GM12865 (cell line): ENCODE measurements around the gene CPA1.

Source experiments
- DNase-seq: peaks from one replicate; pipeline ENCODE4 v3.0.0; 2010; ENCODE audit warnings: low read depth
- H3K4me3 ChIP-seq: 2 replicates; pipeline ENCODE4 v1.5.1; 2011; ENCODE audit warnings: mild to moderate bottlenecking, low read depth, low read length, control low read depth
- TF ChIP-seq, protein P1 (sequence below): IDR thresholded peaks from 2 replicates; pipeline ENCODE4 v1.5.1; 2011; ENCODE audit warnings: low read length, control low read depth, low read depth, inconsistent platforms; ENCODE audit not compliant: insufficient read depth; ENCODE audit errors: missing control alignments

CPA1 gene

DNA sequence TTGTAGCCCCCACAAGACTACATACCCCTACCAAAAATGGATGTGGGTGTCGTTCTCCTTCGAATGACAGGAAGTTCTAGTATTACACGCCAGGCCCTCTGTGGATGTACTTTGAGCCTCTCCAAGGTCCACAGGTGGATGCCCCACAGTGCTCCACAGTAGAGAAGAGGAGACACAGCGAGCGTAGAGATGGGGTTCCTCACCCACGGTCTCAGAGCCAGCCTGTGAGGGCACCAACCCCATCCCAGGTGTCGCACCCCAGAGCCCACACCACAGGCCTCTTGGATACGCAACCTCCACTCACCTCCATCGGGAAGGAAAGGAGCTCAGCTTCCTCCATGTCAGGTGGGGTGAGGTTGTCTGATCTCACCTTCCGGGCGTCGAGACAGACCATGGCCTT lies 33.4 kb upstream of the CPA1 start:
- no peak for DNase-seq
- TF ChIP-seq, protein P1, sequence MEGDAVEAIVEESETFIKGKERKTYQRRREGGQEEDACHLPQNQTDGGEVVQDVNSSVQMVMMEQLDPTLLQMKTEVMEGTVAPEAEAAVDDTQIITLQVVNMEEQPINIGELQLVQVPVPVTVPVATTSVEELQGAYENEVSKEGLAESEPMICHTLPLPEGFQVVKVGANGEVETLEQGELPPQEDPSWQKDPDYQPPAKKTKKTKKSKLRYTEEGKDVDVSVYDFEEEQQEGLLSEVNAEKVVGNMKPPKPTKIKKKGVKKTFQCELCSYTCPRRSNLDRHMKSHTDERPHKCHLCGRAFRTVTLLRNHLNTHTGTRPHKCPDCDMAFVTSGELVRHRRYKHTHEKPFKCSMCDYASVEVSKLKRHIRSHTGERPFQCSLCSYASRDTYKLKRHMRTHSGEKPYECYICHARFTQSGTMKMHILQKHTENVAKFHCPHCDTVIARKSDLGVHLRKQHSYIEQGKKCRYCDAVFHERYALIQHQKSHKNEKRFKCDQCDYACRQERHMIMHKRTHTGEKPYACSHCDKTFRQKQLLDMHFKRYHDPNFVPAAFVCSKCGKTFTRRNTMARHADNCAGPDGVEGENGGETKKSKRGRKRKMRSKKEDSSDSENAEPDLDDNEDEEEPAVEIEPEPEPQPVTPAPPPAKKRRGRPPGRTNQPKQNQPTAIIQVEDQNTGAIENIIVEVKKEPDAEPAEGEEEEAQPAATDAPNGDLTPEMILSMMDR, result no peak
- no peak overlapping the region for H3K4me3 ChIP-seq

DNA sequence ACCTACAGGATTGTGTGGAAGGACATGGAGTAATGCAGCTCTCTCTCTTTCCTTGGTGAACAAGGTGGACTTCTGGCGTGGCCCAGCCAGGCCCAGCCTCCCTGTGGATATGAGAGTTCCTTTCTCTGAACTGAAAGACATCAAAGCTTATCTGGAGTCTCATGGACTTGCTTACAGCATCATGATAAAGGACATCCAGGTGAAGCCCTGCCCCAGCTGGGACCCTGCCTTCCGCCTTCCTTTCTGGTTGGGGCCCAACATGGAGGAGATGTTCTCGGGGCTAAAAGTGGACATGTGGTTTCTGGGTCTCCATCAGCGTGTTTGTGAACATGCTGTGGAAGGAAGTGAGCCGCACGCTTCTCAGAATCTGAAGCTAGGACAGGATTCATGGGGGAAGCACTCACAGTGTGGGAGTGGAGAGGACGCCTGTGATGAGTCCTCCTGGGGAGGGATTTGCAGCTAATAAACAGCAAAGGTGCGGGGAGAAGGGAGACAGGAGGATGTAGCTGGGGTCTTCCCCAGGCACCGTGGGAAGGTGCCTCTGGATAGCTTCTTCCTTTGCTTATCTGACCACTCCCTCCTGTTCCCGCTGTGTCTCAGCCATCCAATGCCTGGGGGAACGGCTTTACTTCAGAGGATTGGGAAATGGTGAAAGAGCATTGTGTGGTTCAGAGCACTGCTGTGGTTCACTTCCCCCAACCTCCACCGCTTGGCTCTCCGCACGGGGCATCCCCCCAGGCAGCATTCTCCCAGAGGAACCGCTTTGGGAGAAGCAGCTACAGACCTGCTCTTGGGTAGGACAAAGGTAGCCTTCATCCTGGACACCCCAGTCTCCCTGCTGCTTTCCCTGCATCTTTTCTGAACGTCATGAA lies 30.1 kb upstream of the CPA1 start:
- H3K4me3 ChIP-seq, result peak overlapping the region; percentile 44
- DNase-seq, result peak; percentile 64
- TF ChIP-seq, protein P1, result no peak

DNA sequence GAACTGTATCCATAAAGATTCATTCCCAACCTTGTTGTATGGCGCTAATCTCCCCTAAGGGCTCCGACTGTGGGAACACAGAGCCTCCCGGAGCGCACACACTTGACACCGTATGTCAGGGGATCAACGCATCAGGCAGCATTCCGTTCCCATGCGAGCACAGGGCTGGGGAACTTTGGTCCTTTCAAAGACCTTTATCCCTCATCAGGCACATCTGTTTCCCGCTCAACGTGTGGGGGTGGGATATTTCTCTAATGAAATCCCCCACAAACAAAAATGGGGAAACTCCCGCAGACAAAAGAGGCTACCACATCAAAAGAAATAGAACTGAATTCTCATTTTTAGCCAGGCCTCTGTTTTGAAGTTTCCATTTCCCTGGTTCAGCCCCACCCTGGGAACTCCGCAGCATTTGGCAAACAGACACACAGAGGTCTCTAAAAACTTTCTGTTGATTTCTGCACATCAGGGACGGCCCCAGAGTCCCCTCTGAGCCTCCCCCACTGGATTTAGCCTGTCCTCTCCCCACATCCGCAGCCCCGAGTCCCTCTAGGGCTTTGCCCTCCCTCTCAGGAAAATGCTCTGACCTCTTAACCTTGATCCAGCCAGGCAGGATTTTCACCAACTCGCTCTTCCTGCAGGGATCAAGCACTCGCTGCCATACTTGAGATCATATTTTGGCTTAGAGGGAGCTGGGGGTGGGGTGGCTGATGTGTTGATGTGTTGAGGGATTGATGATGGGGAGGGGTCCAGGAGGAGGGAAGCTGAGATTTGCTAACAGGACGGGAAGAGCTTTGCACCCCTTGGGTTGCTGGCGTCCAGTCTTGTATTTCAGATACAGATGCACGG lies 29.1 kb upstream of the CPA1 start:
- TF ChIP-seq, protein P1, result no peak
- H3K4me3 ChIP-seq, result peak overlapping the region; percentile 44
- peak; percentile 86 for DNase-seq

DNA sequence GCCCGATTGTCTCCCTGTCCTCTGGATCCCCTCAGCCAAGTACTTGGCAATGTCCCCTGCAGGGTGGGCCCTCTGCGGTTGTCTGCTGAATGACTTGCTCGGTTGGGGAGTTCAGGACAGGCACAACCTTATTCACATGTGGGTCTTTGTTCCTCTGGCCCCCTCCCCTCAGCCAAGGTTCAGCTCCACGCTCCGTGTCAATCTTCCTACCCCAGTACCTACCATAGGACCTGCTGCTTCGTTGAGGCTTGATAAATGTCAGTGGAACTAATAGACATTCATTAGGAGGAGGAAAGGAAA lies 28.6 kb upstream of the CPA1 start:
- H3K4me3 ChIP-seq, result no peak overlapping the region
- TF ChIP-seq, protein P1, result no peak
- DNase-seq, result no peak

DNA sequence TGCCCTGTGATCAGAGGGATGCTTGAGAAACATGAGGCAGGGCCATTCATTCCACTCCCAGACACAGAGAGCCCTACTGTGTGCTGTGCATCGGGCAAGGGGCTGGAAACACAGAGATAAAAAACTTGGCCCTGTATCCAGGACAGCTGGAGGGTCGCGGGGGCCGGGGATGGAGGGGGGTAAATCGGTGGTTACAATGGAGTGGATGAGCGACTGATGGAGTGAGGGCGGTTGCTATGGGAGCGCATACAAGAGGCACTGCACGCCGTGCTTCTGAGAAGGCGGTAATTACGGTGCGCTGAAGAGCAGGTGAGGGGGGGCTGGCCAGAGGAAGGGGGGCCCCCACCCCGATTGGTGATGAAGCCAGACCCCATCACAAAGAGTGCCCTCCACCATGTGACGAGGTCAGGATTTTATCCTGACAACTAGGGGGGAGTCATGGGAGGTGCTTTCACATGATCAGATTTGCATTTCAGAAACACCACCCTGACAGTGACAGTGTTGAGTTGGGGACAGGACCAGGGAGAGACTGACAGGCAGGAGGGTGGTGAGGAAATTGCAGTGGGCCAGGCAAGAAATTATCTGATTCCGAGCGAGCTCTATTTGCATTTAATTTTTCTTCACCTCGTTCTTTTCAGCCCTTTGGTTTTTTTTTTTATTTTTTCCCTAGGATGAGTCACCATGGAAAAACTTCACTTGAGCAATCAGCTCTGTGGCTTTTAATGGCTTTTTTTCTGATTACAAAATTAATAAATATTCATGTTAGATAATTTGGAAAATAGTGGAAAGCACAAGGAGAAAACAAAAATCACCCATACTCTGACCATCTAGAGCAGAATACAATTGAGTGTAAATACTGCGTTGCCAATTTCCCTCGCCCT lies 27.9 kb upstream of the CPA1 start:
- no peak overlapping the region for H3K4me3 ChIP-seq
- TF ChIP-seq, protein P1, result no peak
- no peak for DNase-seq

DNA sequence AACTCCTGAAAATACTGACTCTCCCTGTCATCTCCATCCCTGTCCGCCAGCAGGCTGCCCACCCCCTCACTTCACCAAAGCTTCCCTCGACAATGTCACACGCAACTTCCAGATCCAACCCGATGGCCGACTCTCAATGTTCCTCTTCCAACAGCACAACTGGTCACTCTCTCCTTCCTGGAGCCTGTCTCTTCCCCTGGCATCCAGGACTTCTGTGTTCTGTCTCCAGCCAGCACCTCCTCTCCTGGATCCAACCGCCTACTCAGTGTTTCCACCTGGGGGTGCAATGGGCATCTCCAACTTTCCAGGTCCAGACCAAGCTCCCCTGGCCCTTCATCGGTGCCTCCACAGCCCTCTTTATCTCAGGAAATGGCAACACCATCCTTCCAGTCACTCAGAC lies 27.1 kb upstream of the CPA1 start:
- H3K4me3 ChIP-seq, result no peak overlapping the region
- TF ChIP-seq, protein P1, result no peak
- no peak for DNase-seq
